Kasumi-1 (cell line): ENCODE data around the gene BCR.

Source experiments
- DNase-seq, 2 experiments: peaks; one replicate each; lab custom pipeline; 2025; lab: John Stamatoyannopoulos, UW

Gene BCR

DNA sequence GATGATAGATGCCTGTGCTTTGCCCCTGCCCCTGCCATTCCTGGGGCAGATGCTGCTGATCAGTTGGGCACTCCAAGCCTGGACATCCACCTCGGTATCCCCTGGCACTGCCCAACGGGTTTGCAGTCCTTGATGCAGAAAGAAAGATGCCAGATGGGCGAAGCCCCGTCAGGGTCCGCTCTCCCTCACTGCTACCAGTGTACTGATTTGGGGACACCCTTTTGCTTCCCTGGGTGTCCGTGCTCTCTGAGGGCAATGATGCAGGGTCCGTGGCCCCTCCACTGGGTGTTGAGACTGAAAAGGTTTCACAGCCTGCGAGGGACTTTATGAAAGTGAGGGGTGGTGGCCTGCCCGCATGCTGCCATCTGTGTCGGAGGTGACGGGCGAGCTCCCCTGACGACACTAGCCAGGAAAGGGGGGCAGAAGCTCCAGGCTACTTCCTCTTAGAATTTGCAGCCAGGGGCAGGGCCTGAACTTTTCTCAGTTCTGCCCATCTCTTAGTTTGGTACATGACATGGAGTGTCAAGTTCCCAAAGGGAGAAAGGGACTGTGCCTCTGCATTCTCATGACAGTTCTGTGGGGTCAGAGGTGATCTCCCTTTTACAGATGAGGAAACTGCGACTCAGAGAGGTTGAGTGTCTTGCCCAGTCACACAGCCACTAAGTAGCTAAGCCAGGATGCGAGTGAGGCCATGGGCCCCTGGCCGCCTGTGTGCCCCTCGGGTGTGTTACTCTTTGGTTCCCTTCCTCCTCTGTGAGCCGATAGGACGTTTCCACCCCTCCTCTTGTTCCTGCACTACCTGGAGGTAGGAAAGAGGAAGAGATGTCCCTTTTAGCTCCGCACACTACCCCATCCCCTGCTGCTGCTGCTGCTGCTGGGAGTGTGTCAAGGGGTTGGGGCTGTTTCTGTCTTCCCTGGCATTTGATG lies 96.6 kb downstream of the BCR start:
- DNase-seq, result no peak

GRCh38 chr22:23277583-23278295 lies 97.4 kb downstream of the BCR start:
- DNase-seq, result no peak

GRCh38 chr22:23278883-23279675 lies 98.8 kb downstream of the BCR start:
- no peak for DNase-seq

DNA sequence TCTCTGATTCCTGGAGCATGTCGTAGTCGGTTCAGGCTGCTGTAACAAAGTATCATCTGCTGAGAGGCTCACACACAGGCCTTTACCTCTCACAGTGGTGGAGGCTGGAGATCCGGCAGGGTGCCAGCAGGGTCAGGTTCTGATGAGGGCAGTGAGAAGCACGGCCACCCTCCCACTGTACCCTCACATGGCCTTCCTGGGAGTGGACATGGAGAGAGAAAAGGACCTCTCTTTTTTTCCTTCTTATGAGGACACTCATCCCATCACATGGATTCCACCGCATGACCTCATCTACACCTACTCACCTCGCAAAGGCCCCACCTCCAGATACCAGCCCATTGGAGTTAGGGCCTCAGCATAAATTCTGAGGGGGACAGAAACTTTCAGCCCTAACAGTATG lies 99.5 kb downstream of the BCR start:
- DNase-seq, result no peak

GRCh38 chr22:23280356-23281052 lies 100.2 kb downstream of the BCR start:
- DNase-seq, result no peak

DNA sequence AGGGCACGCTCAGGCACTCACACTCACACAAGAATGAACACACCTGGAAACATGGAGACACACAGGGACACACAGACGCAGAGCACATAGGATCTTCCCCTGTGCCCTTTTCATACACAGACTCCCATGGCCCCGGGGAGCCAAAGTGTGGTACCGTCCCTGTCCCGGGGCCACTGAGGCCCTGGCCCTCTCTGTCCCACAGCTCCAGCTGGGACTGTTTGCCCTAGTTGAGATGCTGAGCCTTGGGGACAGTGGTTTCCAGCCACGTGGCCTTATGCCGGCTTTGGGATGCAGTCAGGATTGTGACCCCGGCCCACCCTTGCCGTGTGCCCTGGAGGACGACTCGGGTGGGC lies 100.7 kb downstream of the BCR start:
- no peak for DNase-seq

GRCh38 chr22:23281406-23282088 lies 101.2 kb downstream of the BCR start:
- DNase-seq, result peak; percentile 43 to 55

- no peak for DNase-seq
These were observed 101.8 kb downstream of the BCR start for GRCh38 chr22:23282089-23282501.

DNA sequence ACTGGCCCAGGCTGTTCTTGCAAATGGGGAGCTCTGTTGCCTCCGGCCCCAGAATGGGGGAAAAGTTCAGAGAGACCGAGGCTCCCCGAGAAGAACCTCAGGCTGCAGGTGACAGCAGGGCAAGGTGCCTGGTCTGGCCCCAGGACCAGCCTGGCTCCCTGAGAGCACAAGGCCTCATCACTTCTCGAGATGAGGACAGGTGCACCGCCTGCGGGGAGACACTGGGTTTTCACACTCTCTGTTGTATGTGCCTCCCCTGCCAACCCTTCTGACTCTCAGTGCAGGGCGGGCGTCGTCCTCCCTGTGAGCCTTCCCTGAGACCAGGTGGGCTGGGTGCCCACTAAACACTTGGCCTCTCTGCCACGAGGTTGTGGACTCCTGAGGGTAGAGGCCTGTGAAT lies 102.2 kb downstream of the BCR start:
- DNase-seq, result no peak

- DNase-seq, result no peak
These were observed 102.7 kb downstream of the BCR start for GRCh38 chr22:23282986-23283385.

DNA sequence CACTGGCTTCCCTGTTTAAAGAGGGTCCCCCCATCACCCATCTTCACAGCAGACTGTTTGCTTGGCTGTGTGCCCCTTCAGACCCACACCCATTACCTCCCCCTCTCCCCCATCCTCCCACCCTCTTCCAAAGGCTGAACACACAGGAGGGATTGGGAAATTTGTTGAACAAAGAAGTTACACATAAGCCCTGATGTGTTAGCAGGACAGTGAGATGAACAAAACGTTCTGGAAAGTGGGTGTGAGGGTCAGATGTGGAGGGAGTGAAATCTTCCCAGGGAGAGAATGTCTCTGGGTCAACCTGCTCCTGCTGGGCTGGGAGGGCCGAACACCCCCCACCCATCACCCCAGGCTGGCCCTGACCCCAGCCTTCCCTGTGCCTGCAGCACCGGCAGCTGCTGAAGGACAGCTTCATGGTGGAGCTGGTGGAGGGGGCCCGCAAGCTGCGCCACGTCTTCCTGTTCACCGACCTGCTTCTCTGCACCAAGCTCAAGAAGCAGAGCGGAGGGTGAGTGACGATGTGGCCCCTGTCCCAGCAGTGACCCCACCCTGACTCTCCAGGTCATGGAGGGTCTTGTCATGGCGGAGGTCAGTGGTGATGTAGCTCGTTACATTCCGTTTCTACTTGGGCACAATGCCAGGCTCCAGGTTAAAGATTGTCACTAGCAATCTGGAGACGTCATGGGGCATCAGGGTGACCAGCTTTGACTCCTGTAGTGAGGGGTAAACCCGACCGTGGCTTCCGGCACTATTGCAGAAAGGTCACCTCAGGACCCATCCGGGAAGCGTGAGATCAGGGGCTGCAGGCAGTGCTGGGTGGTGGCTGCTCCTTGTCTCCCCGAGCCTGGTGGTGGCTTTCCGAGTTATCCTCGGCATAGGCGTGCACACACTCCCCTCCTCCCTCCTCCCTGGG lies 103.5 kb downstream of the BCR start:
- no peak for DNase-seq

- DNase-seq, result no peak
These were observed 104.3 kb downstream of the BCR start for GRCh38 chr22:23284504-23285033.

- no peak for DNase-seq
These were observed 104.9 kb downstream of the BCR start for GRCh38 chr22:23285236-23285635.

- no peak for DNase-seq
These were observed 105.4 kb downstream of the BCR start for GRCh38 chr22:23285734-23286133.

DNA sequence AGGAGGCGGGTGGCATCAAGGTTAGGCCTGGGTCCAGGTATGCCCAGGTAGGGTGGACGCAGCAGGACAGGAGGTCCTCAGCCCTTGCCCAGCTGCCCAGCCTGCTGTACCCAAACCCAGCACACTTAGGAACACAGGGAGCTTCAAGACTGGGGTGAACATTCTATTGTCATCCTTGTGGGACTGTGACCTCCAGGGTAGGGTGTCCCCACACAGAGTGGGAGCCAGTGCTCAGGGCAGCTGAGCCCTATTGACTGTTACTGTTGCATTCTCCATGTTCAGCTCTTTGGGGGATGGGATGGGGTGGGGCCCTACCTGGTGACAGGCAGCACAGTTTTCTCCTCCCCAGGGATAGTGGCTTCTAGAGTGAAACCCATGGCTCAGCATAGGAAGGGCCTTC lies 106.0 kb downstream of the BCR start:
- DNase-seq, result no peak

- DNase-seq, result no peak
These were observed 107.1 kb downstream of the BCR start for GRCh38 chr22:23287136-23288095.

GRCh38 chr22:23288301-23289129 lies 108.2 kb downstream of the BCR start:
- DNase-seq, result no peak

DNA sequence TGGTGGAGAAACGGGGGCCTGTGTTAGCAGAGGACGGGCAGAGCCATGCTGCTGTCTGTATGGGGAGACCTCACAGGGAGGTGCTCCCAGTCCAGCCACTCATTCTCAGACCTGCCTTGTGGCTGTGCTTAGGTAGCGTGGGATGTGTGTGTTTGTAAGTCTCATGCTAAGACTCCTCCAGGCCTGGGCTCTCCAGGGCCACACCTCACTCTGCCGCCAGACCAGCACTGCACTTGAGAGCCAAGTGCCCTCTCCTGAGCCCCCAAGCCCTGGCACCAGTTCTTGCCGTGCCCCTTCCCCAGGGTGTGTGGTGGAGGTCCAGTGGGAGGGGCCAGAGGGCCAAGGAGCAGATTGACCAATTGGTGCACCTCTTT lies 108.8 kb downstream of the BCR start:
- no peak for DNase-seq
